Endothelial cell of umbilical vein (primary cell): ENCODE results near the gene CPZ. TPM values are rescaled to one million over a fixed set of nuclear protein-coding genes. Genes with fewer than 3 reads are reported as not detected.

Experiments used
- BruUV-seq: library from RNA; stranded (reverse); fragments of 400-500 nt; replicated peaks from 2 replicates; lab custom pipeline; 2021; lab: Mats Ljungman, UMichigan
- CTCF ChIA-PET: fragments of 300-600, 350-600 bp; sonication (Branson Sonifier 250); formaldehyde crosslinking; loops from one replicate; lab custom pipeline; 2021; ENCODE audit warnings: antibody characterized with exemption, inconsistent platforms; lab: Charles Lee
- POLR2A ChIA-PET: fragments of 300-600, 350-600 bp; sonication (Branson Sonifier 250); formaldehyde crosslinking; loops from one replicate; lab custom pipeline; 2021; ENCODE audit warnings: antibody characterized with exemption, inconsistent platforms; lab: Charles Lee
- DNase-seq: peaks from one replicate; pipeline ENCODE4 v3.0.0-alpha.2; 2011; ENCODE audit warnings: low read depth, low spot score
- FAIRE-seq: peaks from 2 replicates; lab custom pipeline; 2011; peaks lifted over from hg19 to GRCh38; lab: Jason Lieb, UNC
- H2AFZ ChIP-seq: 2 replicates; pipeline ENCODE4 v1.6.0; 2012; ENCODE audit warnings: low read depth, low read length, control low read depth, inconsistent platforms
- H3K27ac ChIP-seq: 2 replicates; pipeline ENCODE4 v1.5.1; 2011; ENCODE audit warnings: low read depth, mild to moderate bottlenecking, control low read depth, low read length, moderate library complexity; ENCODE audit not compliant: insufficient read depth
- H3K27me3 ChIP-seq, 2 experiments: 2 replicates each; pipeline versions ENCODE4 v1.6.0 to v1.6.1; 2011; ENCODE audit warnings: low read length in 2 of 2, mixed read lengths in 1 of 2; ENCODE audit not compliant: control insufficient read depth in 2 of 2, insufficient read depth in 2 of 2
- H3K36me3 ChIP-seq, 2 experiments: 2 replicates in 1 of 2; 3 replicates in 1 of 2; pipeline ENCODE4 v1.5.1; 2011; ENCODE audit warnings: low read length in 2 of 2, mild to moderate bottlenecking in 1 of 2, moderate library complexity in 1 of 2; ENCODE audit not compliant: control insufficient read depth in 2 of 2, insufficient read depth in 2 of 2; ENCODE audit errors: extremely low read depth in 1 of 2
- H3K4me1 ChIP-seq: 3 replicates; pipeline ENCODE4 v1.5.1; 2011; ENCODE audit warnings: mild to moderate bottlenecking, low read length; ENCODE audit not compliant: control insufficient read depth, insufficient read depth; ENCODE audit errors: extremely low read depth
- H3K4me2 ChIP-seq: 2 replicates; pipeline ENCODE4 v1.6.1; 2011; ENCODE audit warnings: low read length, control low read depth, mixed read lengths; ENCODE audit not compliant: insufficient read depth
- H3K4me3 ChIP-seq, 3 experiments: fragments of 200-600 bp in 1 of 3; sonication (generic), shearing (Covaris generic) in 1 of 3; replicated peaks in 1 of 3; 2 replicates each; pipeline ENCODE4 v1.5.1; 2011 to 2016; ENCODE audit warnings: control low read depth in 3 of 3, low read length in 3 of 3, mild to moderate bottlenecking in 2 of 3, inconsistent platforms in 1 of 3, low read depth in 1 of 3, moderate library complexity in 1 of 3; ENCODE audit not compliant: insufficient read depth in 1 of 3
- H3K79me2 ChIP-seq: 2 replicates; pipeline ENCODE4 v1.6.0; 2012; ENCODE audit warnings: low read length, inconsistent platforms; ENCODE audit not compliant: control insufficient read depth, insufficient read depth
- H3K9ac ChIP-seq: replicated peaks from 2 replicates; pipeline ENCODE3; 2011; ENCODE audit warnings: low read length, control low read depth; ENCODE audit not compliant: insufficient read depth; ENCODE audit errors: extremely low read depth
- H3K9me1 ChIP-seq: replicated peaks from 3 replicates; pipeline ENCODE4 v1.6.0; 2011; ENCODE audit warnings: mild to moderate bottlenecking, low read length; ENCODE audit not compliant: control insufficient read depth, insufficient read depth; ENCODE audit errors: extremely low read depth
- H3K9me3 ChIP-seq: replicated peaks from 2 replicates; pipeline ENCODE4 v1.5.1; 2012; ENCODE audit warnings: low read length, inconsistent platforms; ENCODE audit not compliant: control insufficient read depth, insufficient read depth
- H4K20me1 ChIP-seq: replicated peaks from 2 replicates; pipeline ENCODE3; 2011; ENCODE audit warnings: mild to moderate bottlenecking, low read length; ENCODE audit not compliant: control insufficient read depth, insufficient read depth; ENCODE audit errors: extremely low read depth
- EZH2 ChIP-seq: IDR thresholded peaks from 2 replicates; pipeline ENCODE4 v1.6.1; 2012; ENCODE audit warnings: borderline replicate concordance, low read depth, mild to moderate bottlenecking, moderate library complexity, low read length, inconsistent platforms; ENCODE audit not compliant: severe bottlenecking
- FOS ChIP-seq: IDR thresholded peaks from 2 replicates; pipeline ENCODE4 v1.6.1; 2011; ENCODE audit warnings: mild to moderate bottlenecking, low read length, moderate library complexity, borderline replicate concordance; ENCODE audit not compliant: insufficient read depth
- GATA2 ChIP-seq: IDR thresholded peaks from 2 replicates; pipeline ENCODE4 v1.7.0; 2011; ENCODE audit warnings: low read depth, mild to moderate bottlenecking, moderate library complexity, mixed read lengths, low read length; ENCODE audit not compliant: insufficient read length, insufficient read depth
- JUN ChIP-seq: IDR thresholded peaks from 2 replicates; pipeline ENCODE4 v1.6.1; 2011; ENCODE audit warnings: borderline replicate concordance, low read depth; ENCODE audit not compliant: insufficient read length, insufficient read depth
- MYC ChIP-seq: IDR thresholded peaks from one replicate; pipeline ENCODE4 v1.6.1; 2011; ENCODE audit warnings: mild to moderate bottlenecking, low read depth, low read length
- POLR2AphosphoS5 ChIP-seq: IDR thresholded peaks from 2 replicates; pipeline ENCODE4 v1.6.1; 2012; ENCODE audit warnings: low read depth, mild to moderate bottlenecking, control low read depth, low read length, moderate library complexity; ENCODE audit not compliant: insufficient read depth
- dilution Hi-C: fragments of 300-500 bp; cut with MboI; formaldehyde crosslinking; loops from one replicate; pipeline ENCODE4 v1.15.0; 2019; ENCODE audit warnings: low sequenced_read_pairs; ENCODE audit not compliant: extremely low pct_ligation_motif_present
- intact Hi-C: fragments of 100-400 bp; cut with micrococcal nuclease; formaldehyde crosslinking; loops from one replicate; pipeline ENCODE4 v1.10.0; 2022
- polyA plus RNA-seq, 4 experiments: library from polyadenylated mRNA; depleted of rRNA in 3 of 4; stranded (reverse) in 3 of 4; unstranded in 1 of 4; fragments of >200 nt; gene quantifications; 2 replicates each; pipeline versions ENCODE4 v1.2.1 to v1.2.3, GENCODE V29; 2011 to 2012; ENCODE audit warnings: missing spikeins in 1 of 4
- total RNA-seq: library from RNA; stranded (reverse); gene quantifications from 2 replicates; pipeline ENCODE4 v1.2.3, GENCODE V29; 2021
- TF ChIP-seq, protein P1 (sequence below), 2 donors: IDR thresholded peaks; 1 replicate in 1 of 2; 2 replicates in 1 of 2; pipeline ENCODE4 v1.5.1; 2011; ENCODE audit warnings: low read length in 2 of 2, mild to moderate bottlenecking in 2 of 2, moderate library complexity in 2 of 2, control low read depth in 1 of 2, inconsistent platforms in 1 of 2, low read depth in 1 of 2; ENCODE audit not compliant: insufficient read depth in 1 of 2; ENCODE audit errors: extremely low read depth in 1 of 2
- TF ChIP-seq, protein P2 (sequence below): IDR thresholded peaks from 2 replicates; pipeline ENCODE4 v1.6.1; 2011; ENCODE audit not compliant: insufficient read depth, insufficient read length

The CPZ gene
- total and polyA plus RNA-seq, 2 donors (not counting 3 experiments of a cell fraction or from before 2014, with no cell fraction given) = not detected

DNA sequence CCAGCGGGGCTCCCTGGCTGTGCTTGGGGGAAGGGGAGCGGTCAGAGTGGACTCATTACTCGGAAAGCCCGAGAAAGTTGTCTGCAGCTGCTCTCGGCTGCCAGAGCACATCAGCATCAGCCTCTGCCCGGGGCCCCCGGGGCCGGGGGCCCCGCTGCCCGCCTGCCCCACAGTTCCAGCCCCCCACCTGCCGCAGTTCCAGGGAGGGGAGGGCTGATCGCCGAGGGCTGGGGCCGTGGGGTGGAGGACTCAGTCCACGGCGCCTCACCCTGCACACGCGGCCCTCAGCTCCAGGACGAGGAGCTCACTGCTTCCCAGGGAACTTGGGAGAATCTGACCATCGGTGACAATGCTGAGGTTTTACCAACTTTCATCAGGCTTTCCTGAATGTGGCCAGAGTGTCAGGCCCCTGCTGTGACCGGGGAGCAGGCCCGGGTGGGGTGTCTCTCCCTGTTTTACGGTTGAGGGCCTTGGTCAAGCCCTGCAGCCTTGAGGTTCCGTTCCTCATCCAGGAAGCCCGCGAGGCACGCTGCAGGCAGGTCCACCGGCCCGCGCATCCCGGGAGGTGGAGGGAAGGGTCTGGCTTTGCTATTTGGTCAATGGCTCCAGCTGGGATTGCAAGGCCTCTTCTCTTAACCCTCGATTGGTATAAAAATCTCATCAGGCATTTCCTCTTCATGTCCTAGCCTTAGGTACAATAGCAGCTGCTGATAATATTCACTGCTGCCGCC, 57.2 kb downstream of the CPZ start:
- BruUV-seq = no TSS peak
- ChIA-PET POLR2A (no interaction called here), CTCF (no interaction called here)
- Histone ChIP-seq H2AFZ (no peak overlapping the region), H3K79me2 (no peaks in the 10 kb centered on the region), H3K9me1 (no peaks in the 10 kb centered on the region), H3K36me3 (no peaks in the 10 kb centered on the region), H3K27me3 (no peaks in the 10 kb centered on the region), H4K20me1 (no peaks in the 10 kb centered on the region), H3K4me1 (no peaks in the 10 kb centered on the region), H3K4me2 (no peak overlapping the region), H3K4me3 (no peak overlapping the region), H3K27ac (no peak overlapping the region), H3K9ac (no peak overlapping the region), H3K9me3 (no peaks in the 10 kb centered on the region)
- no peak for DNase-seq
- TF ChIP-seq MYC (no peak), GATA2 (no peak), FOS (no peak), EZH2 (no peak), POLR2AphosphoS5 (no peak), JUN (no peak)
- TF ChIP-seq, protein P1, sequence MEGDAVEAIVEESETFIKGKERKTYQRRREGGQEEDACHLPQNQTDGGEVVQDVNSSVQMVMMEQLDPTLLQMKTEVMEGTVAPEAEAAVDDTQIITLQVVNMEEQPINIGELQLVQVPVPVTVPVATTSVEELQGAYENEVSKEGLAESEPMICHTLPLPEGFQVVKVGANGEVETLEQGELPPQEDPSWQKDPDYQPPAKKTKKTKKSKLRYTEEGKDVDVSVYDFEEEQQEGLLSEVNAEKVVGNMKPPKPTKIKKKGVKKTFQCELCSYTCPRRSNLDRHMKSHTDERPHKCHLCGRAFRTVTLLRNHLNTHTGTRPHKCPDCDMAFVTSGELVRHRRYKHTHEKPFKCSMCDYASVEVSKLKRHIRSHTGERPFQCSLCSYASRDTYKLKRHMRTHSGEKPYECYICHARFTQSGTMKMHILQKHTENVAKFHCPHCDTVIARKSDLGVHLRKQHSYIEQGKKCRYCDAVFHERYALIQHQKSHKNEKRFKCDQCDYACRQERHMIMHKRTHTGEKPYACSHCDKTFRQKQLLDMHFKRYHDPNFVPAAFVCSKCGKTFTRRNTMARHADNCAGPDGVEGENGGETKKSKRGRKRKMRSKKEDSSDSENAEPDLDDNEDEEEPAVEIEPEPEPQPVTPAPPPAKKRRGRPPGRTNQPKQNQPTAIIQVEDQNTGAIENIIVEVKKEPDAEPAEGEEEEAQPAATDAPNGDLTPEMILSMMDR (IDR thresholded peaks at IDR 0.05; ENCODE audit: extremely low read depth in 1 of 2, insufficient read depth in 1 of 2, low read depth in 1 of 2, low read length in 2 of 2) = no peak
- TF ChIP-seq, protein P2, sequence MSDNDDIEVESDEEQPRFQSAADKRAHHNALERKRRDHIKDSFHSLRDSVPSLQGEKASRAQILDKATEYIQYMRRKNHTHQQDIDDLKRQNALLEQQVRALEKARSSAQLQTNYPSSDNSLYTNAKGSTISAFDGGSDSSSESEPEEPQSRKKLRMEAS = no peak
- FAIRE-seq = no peak
- dilution Hi-C loops (no loop called here), intact Hi-C loops (no loop called here)
